Endothelial cell of umbilical vein (primary cell): Measurements from ENCODE around the gene ITIH5. TPM values are rescaled to one million over a fixed set of nuclear protein-coding genes. Genes with fewer than 3 reads are reported as not detected.

ENCODE experiments used
- BruUV-seq: library from RNA; stranded (reverse); fragments of 400-500 nt; replicated peaks from 2 replicates; lab custom pipeline; 2021; lab: Mats Ljungman, UMichigan
- CTCF ChIA-PET: fragments of 300-600, 350-600 bp; sonication (Branson Sonifier 250); formaldehyde crosslinking; loops from one replicate; lab custom pipeline; 2021; ENCODE audit warnings: antibody characterized with exemption, inconsistent platforms; lab: Charles Lee
- POLR2A ChIA-PET: fragments of 300-600, 350-600 bp; sonication (Branson Sonifier 250); formaldehyde crosslinking; loops from one replicate; lab custom pipeline; 2021; ENCODE audit warnings: antibody characterized with exemption, inconsistent platforms; lab: Charles Lee
- DNase-seq: peaks from one replicate; pipeline ENCODE4 v3.0.0-alpha.2; 2011; ENCODE audit warnings: low read depth, low spot score
- FAIRE-seq: peaks from 2 replicates; lab custom pipeline; 2011; peaks lifted over from hg19 to GRCh38; lab: Jason Lieb, UNC
- H2AFZ ChIP-seq: 2 replicates; pipeline ENCODE4 v1.6.0; 2012; ENCODE audit warnings: low read depth, low read length, control low read depth, inconsistent platforms
- H3K27ac ChIP-seq: 2 replicates; pipeline ENCODE4 v1.5.1; 2011; ENCODE audit warnings: low read depth, mild to moderate bottlenecking, control low read depth, low read length, moderate library complexity; ENCODE audit not compliant: insufficient read depth
- H3K27me3 ChIP-seq, 2 experiments: 2 replicates each; pipeline versions ENCODE4 v1.6.0 to v1.6.1; 2011; ENCODE audit warnings: low read length in 2 of 2, mixed read lengths in 1 of 2; ENCODE audit not compliant: control insufficient read depth in 2 of 2, insufficient read depth in 2 of 2
- H3K36me3 ChIP-seq, 2 experiments: 2 replicates in 1 of 2; 3 replicates in 1 of 2; pipeline ENCODE4 v1.5.1; 2011; ENCODE audit warnings: low read length in 2 of 2, mild to moderate bottlenecking in 1 of 2, moderate library complexity in 1 of 2; ENCODE audit not compliant: control insufficient read depth in 2 of 2, insufficient read depth in 2 of 2; ENCODE audit errors: extremely low read depth in 1 of 2
- H3K4me1 ChIP-seq: 3 replicates; pipeline ENCODE4 v1.5.1; 2011; ENCODE audit warnings: mild to moderate bottlenecking, low read length; ENCODE audit not compliant: control insufficient read depth, insufficient read depth; ENCODE audit errors: extremely low read depth
- H3K4me2 ChIP-seq: 2 replicates; pipeline ENCODE4 v1.6.1; 2011; ENCODE audit warnings: low read length, control low read depth, mixed read lengths; ENCODE audit not compliant: insufficient read depth
- H3K4me3 ChIP-seq, 3 experiments: fragments of 200-600 bp in 1 of 3; sonication (generic), shearing (Covaris generic) in 1 of 3; replicated peaks in 1 of 3; 2 replicates each; pipeline ENCODE4 v1.5.1; 2011 to 2016; ENCODE audit warnings: control low read depth in 3 of 3, low read length in 3 of 3, mild to moderate bottlenecking in 2 of 3, inconsistent platforms in 1 of 3, low read depth in 1 of 3, moderate library complexity in 1 of 3; ENCODE audit not compliant: insufficient read depth in 1 of 3
- H3K79me2 ChIP-seq: 2 replicates; pipeline ENCODE4 v1.6.0; 2012; ENCODE audit warnings: low read length, inconsistent platforms; ENCODE audit not compliant: control insufficient read depth, insufficient read depth
- H3K9ac ChIP-seq: replicated peaks from 2 replicates; pipeline ENCODE3; 2011; ENCODE audit warnings: low read length, control low read depth; ENCODE audit not compliant: insufficient read depth; ENCODE audit errors: extremely low read depth
- H3K9me1 ChIP-seq: replicated peaks from 3 replicates; pipeline ENCODE4 v1.6.0; 2011; ENCODE audit warnings: mild to moderate bottlenecking, low read length; ENCODE audit not compliant: control insufficient read depth, insufficient read depth; ENCODE audit errors: extremely low read depth
- H3K9me3 ChIP-seq: replicated peaks from 2 replicates; pipeline ENCODE4 v1.5.1; 2012; ENCODE audit warnings: low read length, inconsistent platforms; ENCODE audit not compliant: control insufficient read depth, insufficient read depth
- H4K20me1 ChIP-seq: replicated peaks from 2 replicates; pipeline ENCODE3; 2011; ENCODE audit warnings: mild to moderate bottlenecking, low read length; ENCODE audit not compliant: control insufficient read depth, insufficient read depth; ENCODE audit errors: extremely low read depth
- EZH2 ChIP-seq: IDR thresholded peaks from 2 replicates; pipeline ENCODE4 v1.6.1; 2012; ENCODE audit warnings: borderline replicate concordance, low read depth, mild to moderate bottlenecking, moderate library complexity, low read length, inconsistent platforms; ENCODE audit not compliant: severe bottlenecking
- FOS ChIP-seq: IDR thresholded peaks from 2 replicates; pipeline ENCODE4 v1.6.1; 2011; ENCODE audit warnings: mild to moderate bottlenecking, low read length, moderate library complexity, borderline replicate concordance; ENCODE audit not compliant: insufficient read depth
- GATA2 ChIP-seq: IDR thresholded peaks from 2 replicates; pipeline ENCODE4 v1.7.0; 2011; ENCODE audit warnings: low read depth, mild to moderate bottlenecking, moderate library complexity, mixed read lengths, low read length; ENCODE audit not compliant: insufficient read length, insufficient read depth
- JUN ChIP-seq: IDR thresholded peaks from 2 replicates; pipeline ENCODE4 v1.6.1; 2011; ENCODE audit warnings: borderline replicate concordance, low read depth; ENCODE audit not compliant: insufficient read length, insufficient read depth
- MYC ChIP-seq: IDR thresholded peaks from one replicate; pipeline ENCODE4 v1.6.1; 2011; ENCODE audit warnings: mild to moderate bottlenecking, low read depth, low read length
- POLR2A ChIP-seq: IDR thresholded peaks from 2 replicates; pipeline ENCODE4 v1.6.1; 2012; ENCODE audit warnings: low read depth, mild to moderate bottlenecking, control low read depth, low read length
- POLR2AphosphoS5 ChIP-seq: IDR thresholded peaks from 2 replicates; pipeline ENCODE4 v1.6.1; 2012; ENCODE audit warnings: low read depth, mild to moderate bottlenecking, control low read depth, low read length, moderate library complexity; ENCODE audit not compliant: insufficient read depth
- dilution Hi-C: fragments of 300-500 bp; cut with MboI; formaldehyde crosslinking; loops from one replicate; pipeline ENCODE4 v1.15.0; 2019; ENCODE audit warnings: low sequenced_read_pairs; ENCODE audit not compliant: extremely low pct_ligation_motif_present
- intact Hi-C: fragments of 100-400 bp; cut with micrococcal nuclease; formaldehyde crosslinking; loops from one replicate; pipeline ENCODE4 v1.10.0; 2022
- polyA plus RNA-seq, 4 experiments: library from polyadenylated mRNA; depleted of rRNA in 3 of 4; stranded (reverse) in 3 of 4; unstranded in 1 of 4; fragments of >200 nt; gene quantifications; 2 replicates each; pipeline versions ENCODE4 v1.2.1 to v1.2.3, GENCODE V29; 2011 to 2012; ENCODE audit warnings: missing spikeins in 1 of 4
- total RNA-seq: library from RNA; stranded (reverse); gene quantifications from 2 replicates; pipeline ENCODE4 v1.2.3, GENCODE V29; 2021
- TF ChIP-seq, protein P1 (sequence below): IDR thresholded peaks from 2 replicates; pipeline ENCODE4 v1.6.1; 2011; ENCODE audit not compliant: insufficient read depth, insufficient read length
- TF ChIP-seq, protein P2 (sequence below), 2 donors: IDR thresholded peaks; 1 replicate in 1 of 2; 2 replicates in 1 of 2; pipeline ENCODE4 v1.5.1; 2011; ENCODE audit warnings: low read length in 2 of 2, mild to moderate bottlenecking in 2 of 2, moderate library complexity in 2 of 2, control low read depth in 1 of 2, inconsistent platforms in 1 of 2, low read depth in 1 of 2; ENCODE audit not compliant: insufficient read depth in 1 of 2; ENCODE audit errors: extremely low read depth in 1 of 2

Gene ITIH5
- total and polyA plus RNA-seq, 2 donors (not counting 3 experiments of a cell fraction or from before 2014, with no cell fraction given): not detected

DNA sequence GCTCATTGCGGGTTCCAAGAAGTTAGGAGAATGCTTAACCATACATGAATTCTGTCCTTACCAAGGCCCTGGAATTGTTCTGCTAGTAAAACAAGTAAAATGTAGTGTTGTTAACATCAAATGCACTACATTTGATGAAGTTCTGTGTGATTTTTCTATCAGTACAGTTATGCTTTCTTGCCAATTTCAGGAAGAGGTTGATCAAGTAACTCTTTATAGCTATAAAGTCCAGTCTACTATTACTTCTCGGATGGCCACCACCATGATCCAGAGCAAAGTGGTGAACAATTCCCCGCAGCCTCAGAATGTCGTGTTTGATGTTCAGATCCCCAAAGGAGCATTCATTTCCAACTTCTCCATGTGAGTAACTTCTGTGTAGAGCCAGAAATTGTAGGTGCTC is 42.1 kb upstream of the ITIH5 start:
- H3K27ac ChIP-seq: no peak overlapping the region
- BruUV-seq: no TSS peak
- no peaks in the 10 kb centered on the region for H3K4me1 ChIP-seq
- DNase-seq (no peak), FAIRE-seq (no peak)
- dilution Hi-C loops (no loop called here), intact Hi-C loops (no loop called here)
- TF ChIP-seq EZH2 (no peak), FOS (no peak), JUN (no peak), POLR2AphosphoS5 (no peak)
- TF ChIP-seq, protein P1, sequence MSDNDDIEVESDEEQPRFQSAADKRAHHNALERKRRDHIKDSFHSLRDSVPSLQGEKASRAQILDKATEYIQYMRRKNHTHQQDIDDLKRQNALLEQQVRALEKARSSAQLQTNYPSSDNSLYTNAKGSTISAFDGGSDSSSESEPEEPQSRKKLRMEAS: no peak
- H2AFZ ChIP-seq: no peak overlapping the region
- H3K9me1 ChIP-seq: no peaks in the 10 kb centered on the region
- no peak overlapping the region for H3K9ac ChIP-seq
- no peaks in the 10 kb centered on the region for H4K20me1 ChIP-seq
- ChIA-PET CTCF (no interaction called here), POLR2A (no interaction called here)
- H3K9me3 ChIP-seq: no peaks in the 10 kb centered on the region
- no peak overlapping the region for H3K4me2 ChIP-seq
- H3K4me3 ChIP-seq: no peak overlapping the region
- no peaks in the 10 kb centered on the region for H3K79me2 ChIP-seq
- peaks cover 0 to 2% of the 10 kb centered on the region in 2 experiments for H3K27me3 ChIP-seq
- H3K36me3 ChIP-seq: no peaks in the 10 kb centered on the region

DNA sequence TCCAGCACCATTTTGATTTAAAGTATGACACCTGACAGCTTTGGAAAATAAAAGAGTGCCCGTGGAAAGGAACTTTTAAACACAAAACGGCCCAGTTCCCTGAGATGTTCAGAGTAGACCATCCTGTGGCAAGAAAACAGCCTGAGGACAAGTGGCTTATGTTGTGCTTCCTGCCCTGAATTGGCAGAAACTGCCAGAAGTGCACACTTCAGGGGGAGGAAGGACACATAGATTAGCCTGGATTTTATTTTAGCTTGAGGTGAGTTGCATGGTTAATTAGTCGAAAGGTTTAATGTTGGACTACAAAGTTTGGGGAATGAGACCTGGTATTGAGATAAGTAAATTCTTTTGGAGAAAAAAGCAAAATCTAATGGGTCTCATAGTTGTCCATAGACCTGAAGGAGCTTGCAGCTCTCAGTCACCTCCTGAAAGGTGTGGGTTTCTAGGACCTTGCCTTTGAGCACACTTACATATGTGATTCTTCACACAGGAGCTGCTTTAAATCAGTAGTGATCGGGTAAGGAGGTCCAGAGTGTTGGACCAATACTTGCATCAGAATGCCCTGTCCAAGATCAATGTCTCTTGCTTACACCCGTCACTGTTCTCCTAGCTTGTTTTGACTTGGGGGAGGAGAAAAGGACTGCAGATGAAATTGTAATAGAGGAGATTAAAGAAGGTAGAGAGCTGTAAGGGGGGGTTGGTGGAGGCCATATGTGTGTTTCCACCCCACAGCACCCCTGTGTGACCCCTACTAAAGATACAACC is 41.3 kb upstream of the ITIH5 start:
- no peak for FAIRE-seq
- POLR2A ChIA-PET: no interaction called here
- no TSS peak for BruUV-seq

More for the DNA sequence above, 41.3 kb upstream of the ITIH5 start:
- Histone ChIP-seq H2AFZ (no peak overlapping the region), H3K36me3 (no peaks in the 10 kb centered on the region), H3K4me3 (no peak overlapping the region), H3K27ac (no peak overlapping the region), H3K9me1 (no peaks in the 10 kb centered on the region), H3K9ac (no peak overlapping the region), H3K9me3 (no peaks in the 10 kb centered on the region), H3K4me1 (no peaks in the 10 kb centered on the region), H3K79me2 (no peaks in the 10 kb centered on the region), H3K4me2 (no peak overlapping the region), H4K20me1 (no peaks in the 10 kb centered on the region), H3K27me3 (peaks cover 0 to 2% of the 10 kb centered on the region in 2 experiments)
- dilution Hi-C loops (no loop called here), intact Hi-C loops (no loop called here)
- TF ChIP-seq FOS: no peak
- no peak for TF ChIP-seq MYC
- TF ChIP-seq EZH2: no peak
- no peak for TF ChIP-seq JUN
- TF ChIP-seq, protein P1: no peak
- TF ChIP-seq POLR2AphosphoS5: no peak
- TF ChIP-seq, protein P2, sequence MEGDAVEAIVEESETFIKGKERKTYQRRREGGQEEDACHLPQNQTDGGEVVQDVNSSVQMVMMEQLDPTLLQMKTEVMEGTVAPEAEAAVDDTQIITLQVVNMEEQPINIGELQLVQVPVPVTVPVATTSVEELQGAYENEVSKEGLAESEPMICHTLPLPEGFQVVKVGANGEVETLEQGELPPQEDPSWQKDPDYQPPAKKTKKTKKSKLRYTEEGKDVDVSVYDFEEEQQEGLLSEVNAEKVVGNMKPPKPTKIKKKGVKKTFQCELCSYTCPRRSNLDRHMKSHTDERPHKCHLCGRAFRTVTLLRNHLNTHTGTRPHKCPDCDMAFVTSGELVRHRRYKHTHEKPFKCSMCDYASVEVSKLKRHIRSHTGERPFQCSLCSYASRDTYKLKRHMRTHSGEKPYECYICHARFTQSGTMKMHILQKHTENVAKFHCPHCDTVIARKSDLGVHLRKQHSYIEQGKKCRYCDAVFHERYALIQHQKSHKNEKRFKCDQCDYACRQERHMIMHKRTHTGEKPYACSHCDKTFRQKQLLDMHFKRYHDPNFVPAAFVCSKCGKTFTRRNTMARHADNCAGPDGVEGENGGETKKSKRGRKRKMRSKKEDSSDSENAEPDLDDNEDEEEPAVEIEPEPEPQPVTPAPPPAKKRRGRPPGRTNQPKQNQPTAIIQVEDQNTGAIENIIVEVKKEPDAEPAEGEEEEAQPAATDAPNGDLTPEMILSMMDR (IDR thresholded peaks at IDR 0.05; ENCODE audit: extremely low read depth in 1 of 2, insufficient read depth in 1 of 2, low read depth in 1 of 2, low read length in 2 of 2): no peak
- no peak for TF ChIP-seq POLR2A
- TF ChIP-seq GATA2: no peak
- DNase-seq: no peak
- CTCF ChIA-PET: interaction anchor here (1.1 kb wide), 1 partner anchor 182 kb away, joined by 3 read pairs; no protein-coding TSS in a partner anchor
